ENCODE data around the gene MYO5B. TPM values are rescaled to one million over a fixed set of nuclear protein-coding genes. Genes with fewer than 3 reads are reported as not detected.

MYO5B gene
- total and polyA plus RNA-seq, 7 experiments from 2014 or later = 0.02 to 0.04 TPM; not detected in 5

- H3K4me3 ChIP-seq (ENCODE audit: low read length) = no peak overlapping the region
- H3K27ac ChIP-seq (ENCODE audit: low read depth, low read length) = no peak overlapping the region
- ATAC-seq (no peak), DNase-seq (no peak)
- no peaks in the 10 kb centered on the region for H3K36me3 ChIP-seq (ENCODE audit: control insufficient read depth in 2 of 3, insufficient read depth in 3 of 3, low read length in 3 of 3)
- H3K4me1 ChIP-seq (ENCODE audit: control insufficient read depth in 2 of 2, insufficient read depth in 2 of 2, low read length in 2 of 2) = no peaks in the 10 kb centered on the region
- H3K27ac Mint-ChIP-seq = no peak overlapping the region
- peaks cover 20 to 38% (median 30%) of the 10 kb centered on the region in 5 donors for H3K27me3 Mint-ChIP-seq
- CTCF ChIA-PET = no interaction called here
- peaks cover 0 to 6% (median 0%) of the 10 kb centered on the region in 5 donors for H3K36me3 Mint-ChIP-seq
- no peaks in the 10 kb centered on the region for H3K9me3 ChIP-seq (ENCODE audit: control insufficient read depth in 2 of 3, low read length in 3 of 3)
- no peaks in the 10 kb centered on the region for H3K27me3 ChIP-seq (ENCODE audit: control insufficient read depth in 2 of 2, insufficient read depth in 2 of 2, low read length in 2 of 2)
- intact Hi-C loops (cut with micrococcal nuclease) = no loop called here
- POLR2A ChIA-PET = no interaction called here
- no peak overlapping the region for H3K4me3 Mint-ChIP-seq
- no peaks in the 10 kb centered on the region for H3K4me1 Mint-ChIP-seq
- H3K9me3 Mint-ChIP-seq = peaks cover 0 to 7% (median 4%) of the 10 kb centered on the region in 11 donors
Measured at GRCh38 chr18:50030146-50030545, 164.8 kb downstream of the MYO5B start.

- ChIA-PET CTCF (no interaction called here), POLR2A (no interaction called here)
- Histone ChIP-seq H3K27me3 (ENCODE audit: control insufficient read depth in 2 of 2, insufficient read depth in 2 of 2, low read length in 2 of 2) (no peaks in the 10 kb centered on the region), H3K9me3 (ENCODE audit: control insufficient read depth in 2 of 3, low read length in 3 of 3) (no peaks in the 10 kb centered on the region), H3K4me1 (ENCODE audit: control insufficient read depth in 2 of 2, insufficient read depth in 2 of 2, low read length in 2 of 2) (no peaks in the 10 kb centered on the region), H3K36me3 (ENCODE audit: control insufficient read depth in 2 of 3, insufficient read depth in 3 of 3, low read length in 3 of 3) (no peaks in the 10 kb centered on the region), H3K27ac (ENCODE audit: low read depth, low read length) (no peak overlapping the region), H3K4me3 (ENCODE audit: low read length) (no peak overlapping the region)
- ATAC-seq (no peak), DNase-seq (no peak)
- no peak overlapping the region for H3K4me3 Mint-ChIP-seq
- intact Hi-C loops (cut with micrococcal nuclease) = no loop called here
- H3K27me3 Mint-ChIP-seq = peaks cover 27 to 50% (median 34%) of the 10 kb centered on the region in 5 donors
- H3K36me3 Mint-ChIP-seq = peaks cover 0 to 7% (median 3%) of the 10 kb centered on the region in 5 donors
- peaks cover 0 to 13% (median 3%) of the 10 kb centered on the region in 11 donors for H3K9me3 Mint-ChIP-seq
- H3K4me1 Mint-ChIP-seq = no peaks in the 10 kb centered on the region
- H3K27ac Mint-ChIP-seq = no peak overlapping the region
Measured at GRCh38 chr18:50027996-50028395, 167.0 kb downstream of the MYO5B start.

GRCh38 chr18:50024466-50024865 lies 170.5 kb downstream of the MYO5B start:
- Mint-ChIP-seq H3K27ac (no peak overlapping the region), H3K36me3 (peaks cover 0 to 7% (median 3%) of the 10 kb centered on the region in 5 donors), H3K4me1 (no peaks in the 10 kb centered on the region), H3K27me3 (peaks cover 33 to 63% (median 42%) of the 10 kb centered on the region in 5 donors), H3K4me3 (no peak overlapping the region), H3K9me3 (peaks cover 0 to 13% (median 3%) of the 10 kb centered on the region in 11 donors)
- Histone ChIP-seq H3K9me3 (ENCODE audit: control insufficient read depth in 2 of 3, low read length in 3 of 3) (no peaks in the 10 kb centered on the region), H3K4me3 (ENCODE audit: low read length) (no peak overlapping the region), H3K27ac (ENCODE audit: low read depth, low read length) (no peak overlapping the region), H3K4me1 (ENCODE audit: control insufficient read depth in 2 of 2, insufficient read depth in 2 of 2, low read length in 2 of 2) (no peaks in the 10 kb centered on the region), H3K27me3 (ENCODE audit: control insufficient read depth in 2 of 2, insufficient read depth in 2 of 2, low read length in 2 of 2) (no peaks in the 10 kb centered on the region), H3K36me3 (ENCODE audit: control insufficient read depth in 2 of 3, insufficient read depth in 3 of 3, low read length in 3 of 3) (no peaks in the 10 kb centered on the region)
- no peak for DNase-seq
- ATAC-seq = no peak
- CTCF ChIA-PET = no interaction called here
- intact Hi-C loops (cut with micrococcal nuclease) = no loop called here
- POLR2A ChIA-PET = no interaction called here

- Histone ChIP-seq H3K27me3 (ENCODE audit: control insufficient read depth in 2 of 2, insufficient read depth in 2 of 2, low read length in 2 of 2) (no peaks in the 10 kb centered on the region), H3K4me1 (ENCODE audit: control insufficient read depth in 2 of 2, insufficient read depth in 2 of 2, low read length in 2 of 2) (no peaks in the 10 kb centered on the region), H3K4me3 (ENCODE audit: low read length) (no peak overlapping the region), H3K36me3 (ENCODE audit: control insufficient read depth in 2 of 3, insufficient read depth in 3 of 3, low read length in 3 of 3) (no peaks in the 10 kb centered on the region), H3K9me3 (ENCODE audit: control insufficient read depth in 2 of 3, low read length in 3 of 3) (no peaks in the 10 kb centered on the region), H3K27ac (ENCODE audit: low read depth, low read length) (no peak overlapping the region)
- Mint-ChIP-seq H3K27ac (no peak overlapping the region), H3K4me3 (no peak overlapping the region), H3K27me3 (peaks cover 35 to 56% (median 39%) of the 10 kb centered on the region in 5 donors), H3K9me3 (peaks cover 0 to 13% (median 3%) of the 10 kb centered on the region in 11 donors), H3K4me1 (no peaks in the 10 kb centered on the region), H3K36me3 (peaks cover 0 to 7% (median 3%) of the 10 kb centered on the region in 5 donors)
- intact Hi-C loops (cut with micrococcal nuclease) = no loop called here
- DNase-seq (no peak), ATAC-seq (no peak)
- POLR2A ChIA-PET = no interaction called here
- CTCF ChIA-PET = no interaction called here
Measured at GRCh38 chr18:50022985-50023384, 172.0 kb downstream of the MYO5B start.

GRCh38 chr18:50014606-50015005 lies 180.3 kb downstream of the MYO5B start:
- Histone ChIP-seq H3K4me1 (ENCODE audit: control insufficient read depth in 2 of 2, insufficient read depth in 2 of 2, low read length in 2 of 2) (no peaks in the 10 kb centered on the region), H3K4me3 (ENCODE audit: low read length) (no peak overlapping the region), H3K9me3 (ENCODE audit: control insufficient read depth in 2 of 3, low read length in 3 of 3) (no peaks in the 10 kb centered on the region), H3K36me3 (ENCODE audit: control insufficient read depth in 2 of 3, insufficient read depth in 3 of 3, low read length in 3 of 3) (no peaks in the 10 kb centered on the region), H3K27ac (ENCODE audit: low read depth, low read length) (no peak overlapping the region), H3K27me3 (ENCODE audit: control insufficient read depth in 2 of 2, insufficient read depth in 2 of 2, low read length in 2 of 2) (no peaks in the 10 kb centered on the region)
- Mint-ChIP-seq H3K4me1 (no peaks in the 10 kb centered on the region), H3K36me3 (no peaks in the 10 kb centered on the region), H3K4me3 (no peak overlapping the region), H3K27ac (no peak overlapping the region), H3K27me3 (peaks cover 0 to 20% (median 4%) of the 10 kb centered on the region in 5 donors), H3K9me3 (no peaks in the 10 kb centered on the region)
- POLR2A ChIA-PET = no interaction called here
- DNase-seq (no peak), ATAC-seq (no peak)
- intact Hi-C loops (cut with micrococcal nuclease) = no loop called here
- CTCF ChIA-PET = no interaction called here

- Histone ChIP-seq H3K9me3 (ENCODE audit: control insufficient read depth in 2 of 3, low read length in 3 of 3) (no peaks in the 10 kb centered on the region), H3K4me3 (ENCODE audit: low read length) (no peak overlapping the region), H3K36me3 (ENCODE audit: control insufficient read depth in 2 of 3, insufficient read depth in 3 of 3, low read length in 3 of 3) (no peaks in the 10 kb centered on the region), H3K4me1 (ENCODE audit: control insufficient read depth in 2 of 2, insufficient read depth in 2 of 2, low read length in 2 of 2) (no peaks in the 10 kb centered on the region), H3K27ac (ENCODE audit: low read depth, low read length) (no peak overlapping the region), H3K27me3 (ENCODE audit: control insufficient read depth in 2 of 2, insufficient read depth in 2 of 2, low read length in 2 of 2) (no peaks in the 10 kb centered on the region)
- no peak for ATAC-seq
- ChIA-PET CTCF (interaction anchor here (0.7 kb wide), 1 partner anchor 9 kb away, joined by 3 read pairs; no protein-coding TSS in a partner anchor), POLR2A (no interaction called here)
- Mint-ChIP-seq H3K27ac (no peak overlapping the region), H3K27me3 (peaks cover 0 to 19% (median 0%) of the 10 kb centered on the region in 5 donors), H3K4me3 (no peak overlapping the region), H3K36me3 (no peaks in the 10 kb centered on the region), H3K4me1 (no peaks in the 10 kb centered on the region), H3K9me3 (no peaks in the 10 kb centered on the region)
- intact Hi-C loops (cut with micrococcal nuclease) = no loop called here
- no peak for DNase-seq
Measured at GRCh38 chr18:50013363-50014138, 181.4 kb downstream of the MYO5B start.

Data from naive thymus-derived CD4-positive, alpha-beta T cell (primary cell).